H1 (cell line): ENCODE measurements around the gene STARD13. TPM values are rescaled to one million over a fixed set of nuclear protein-coding genes. Genes with fewer than 3 reads are reported as not detected.

Experiments
- BACH1 ChIP-seq: IDR thresholded peaks from 2 replicates; pipeline ENCODE4 v1.6.1; 2012; ENCODE audit warnings: low read length, improper control_type of control experiment
- JUND ChIP-seq: IDR thresholded peaks from 2 replicates; pipeline ENCODE4 v1.6.1; 2011; ENCODE audit warnings: mild to moderate bottlenecking, improper control_type of control experiment, low read length
- MAFK ChIP-seq: IDR thresholded peaks from 2 replicates; pipeline ENCODE4 v1.6.1; 2012; ENCODE audit warnings: low read depth, mild to moderate bottlenecking, improper control_type of control experiment, low read length
- SRF ChIP-seq: IDR thresholded peaks from 2 replicates; pipeline ENCODE4 v1.6.1; 2011; ENCODE audit warnings: mild to moderate bottlenecking, low read depth, low read length, moderate library complexity
- polyA plus RNA-seq, 7 experiments: library from polyadenylated mRNA; depleted of rRNA in 3 of 7; stranded (reverse) in 5 of 7; unstranded in 2 of 7; fragments of >200 nt in 5 of 7; fragments of 200-250 nt in 2 of 7; gene quantifications; 1 replicate in 5 of 7; 2 replicates in 1 of 7; 4 replicates in 1 of 7; pipeline versions ENCODE4 v1.2.1 to v1.2.3, GENCODE V29; 2011 to 2013; ENCODE audit warnings: missing spikeins in 2 of 7, mixed read lengths in 2 of 7
- total RNA-seq: library from RNA; stranded (reverse); fragmentation: NEBNext Ultra II Directional; extraction: Animal tissue kit (Norgen Biotek cat#: 25700); gene quantifications from 2 replicates; pipeline ENCODE4 v1.2.1, GENCODE V29; 2021
- TF ChIP-seq, protein P1 (sequence below): fragments of 300-600 bp; sonication (generic); IDR thresholded peaks from 2 replicates; pipeline ENCODE4 v1.7.1; 2012; ENCODE audit warnings: low read length, moderate library complexity, mild to moderate bottlenecking, inconsistent platforms; ENCODE audit not compliant: insufficient replicate concordance
- TF ChIP-seq, protein P2 (sequence below): IDR thresholded peaks from 2 replicates; pipeline ENCODE4 v1.6.1; 2012; ENCODE audit warnings: inconsistent platforms

The STARD13 gene
- total and polyA plus RNA-seq, 2 of the 8 experiments (the other 6 are each of a cell fraction or from before 2014, with no cell fraction given): 0.82 to 2.9 TPM

GRCh38 chr13:33186861-33187291 lies 98.7 kb downstream of the STARD13 start (continued):
- TF ChIP-seq, protein P1, sequence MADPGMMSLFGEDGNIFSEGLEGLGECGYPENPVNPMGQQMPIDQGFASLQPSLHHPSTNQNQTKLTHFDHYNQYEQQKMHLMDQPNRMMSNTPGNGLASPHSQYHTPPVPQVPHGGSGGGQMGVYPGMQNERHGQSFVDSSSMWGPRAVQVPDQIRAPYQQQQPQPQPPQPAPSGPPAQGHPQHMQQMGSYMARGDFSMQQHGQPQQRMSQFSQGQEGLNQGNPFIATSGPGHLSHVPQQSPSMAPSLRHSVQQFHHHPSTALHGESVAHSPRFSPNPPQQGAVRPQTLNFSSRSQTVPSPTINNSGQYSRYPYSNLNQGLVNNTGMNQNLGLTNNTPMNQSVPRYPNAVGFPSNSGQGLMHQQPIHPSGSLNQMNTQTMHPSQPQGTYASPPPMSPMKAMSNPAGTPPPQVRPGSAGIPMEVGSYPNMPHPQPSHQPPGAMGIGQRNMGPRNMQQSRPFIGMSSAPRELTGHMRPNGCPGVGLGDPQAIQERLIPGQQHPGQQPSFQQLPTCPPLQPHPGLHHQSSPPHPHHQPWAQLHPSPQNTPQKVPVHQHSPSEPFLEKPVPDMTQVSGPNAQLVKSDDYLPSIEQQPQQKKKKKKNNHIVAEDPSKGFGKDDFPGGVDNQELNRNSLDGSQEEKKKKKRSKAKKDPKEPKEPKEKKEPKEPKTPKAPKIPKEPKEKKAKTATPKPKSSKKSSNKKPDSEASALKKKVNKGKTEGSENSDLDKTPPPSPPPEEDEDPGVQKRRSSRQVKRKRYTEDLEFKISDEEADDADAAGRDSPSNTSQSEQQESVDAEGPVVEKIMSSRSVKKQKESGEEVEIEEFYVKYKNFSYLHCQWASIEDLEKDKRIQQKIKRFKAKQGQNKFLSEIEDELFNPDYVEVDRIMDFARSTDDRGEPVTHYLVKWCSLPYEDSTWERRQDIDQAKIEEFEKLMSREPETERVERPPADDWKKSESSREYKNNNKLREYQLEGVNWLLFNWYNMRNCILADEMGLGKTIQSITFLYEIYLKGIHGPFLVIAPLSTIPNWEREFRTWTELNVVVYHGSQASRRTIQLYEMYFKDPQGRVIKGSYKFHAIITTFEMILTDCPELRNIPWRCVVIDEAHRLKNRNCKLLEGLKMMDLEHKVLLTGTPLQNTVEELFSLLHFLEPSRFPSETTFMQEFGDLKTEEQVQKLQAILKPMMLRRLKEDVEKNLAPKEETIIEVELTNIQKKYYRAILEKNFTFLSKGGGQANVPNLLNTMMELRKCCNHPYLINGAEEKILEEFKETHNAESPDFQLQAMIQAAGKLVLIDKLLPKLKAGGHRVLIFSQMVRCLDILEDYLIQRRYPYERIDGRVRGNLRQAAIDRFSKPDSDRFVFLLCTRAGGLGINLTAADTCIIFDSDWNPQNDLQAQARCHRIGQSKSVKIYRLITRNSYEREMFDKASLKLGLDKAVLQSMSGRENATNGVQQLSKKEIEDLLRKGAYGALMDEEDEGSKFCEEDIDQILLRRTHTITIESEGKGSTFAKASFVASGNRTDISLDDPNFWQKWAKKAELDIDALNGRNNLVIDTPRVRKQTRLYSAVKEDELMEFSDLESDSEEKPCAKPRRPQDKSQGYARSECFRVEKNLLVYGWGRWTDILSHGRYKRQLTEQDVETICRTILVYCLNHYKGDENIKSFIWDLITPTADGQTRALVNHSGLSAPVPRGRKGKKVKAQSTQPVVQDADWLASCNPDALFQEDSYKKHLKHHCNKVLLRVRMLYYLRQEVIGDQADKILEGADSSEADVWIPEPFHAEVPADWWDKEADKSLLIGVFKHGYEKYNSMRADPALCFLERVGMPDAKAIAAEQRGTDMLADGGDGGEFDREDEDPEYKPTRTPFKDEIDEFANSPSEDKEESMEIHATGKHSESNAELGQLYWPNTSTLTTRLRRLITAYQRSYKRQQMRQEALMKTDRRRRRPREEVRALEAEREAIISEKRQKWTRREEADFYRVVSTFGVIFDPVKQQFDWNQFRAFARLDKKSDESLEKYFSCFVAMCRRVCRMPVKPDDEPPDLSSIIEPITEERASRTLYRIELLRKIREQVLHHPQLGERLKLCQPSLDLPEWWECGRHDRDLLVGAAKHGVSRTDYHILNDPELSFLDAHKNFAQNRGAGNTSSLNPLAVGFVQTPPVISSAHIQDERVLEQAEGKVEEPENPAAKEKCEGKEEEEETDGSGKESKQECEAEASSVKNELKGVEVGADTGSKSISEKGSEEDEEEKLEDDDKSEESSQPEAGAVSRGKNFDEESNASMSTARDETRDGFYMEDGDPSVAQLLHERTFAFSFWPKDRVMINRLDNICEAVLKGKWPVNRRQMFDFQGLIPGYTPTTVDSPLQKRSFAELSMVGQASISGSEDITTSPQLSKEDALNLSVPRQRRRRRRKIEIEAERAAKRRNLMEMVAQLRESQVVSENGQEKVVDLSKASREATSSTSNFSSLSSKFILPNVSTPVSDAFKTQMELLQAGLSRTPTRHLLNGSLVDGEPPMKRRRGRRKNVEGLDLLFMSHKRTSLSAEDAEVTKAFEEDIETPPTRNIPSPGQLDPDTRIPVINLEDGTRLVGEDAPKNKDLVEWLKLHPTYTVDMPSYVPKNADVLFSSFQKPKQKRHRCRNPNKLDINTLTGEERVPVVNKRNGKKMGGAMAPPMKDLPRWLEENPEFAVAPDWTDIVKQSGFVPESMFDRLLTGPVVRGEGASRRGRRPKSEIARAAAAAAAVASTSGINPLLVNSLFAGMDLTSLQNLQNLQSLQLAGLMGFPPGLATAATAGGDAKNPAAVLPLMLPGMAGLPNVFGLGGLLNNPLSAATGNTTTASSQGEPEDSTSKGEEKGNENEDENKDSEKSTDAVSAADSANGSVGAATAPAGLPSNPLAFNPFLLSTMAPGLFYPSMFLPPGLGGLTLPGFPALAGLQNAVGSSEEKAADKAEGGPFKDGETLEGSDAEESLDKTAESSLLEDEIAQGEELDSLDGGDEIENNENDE: no peak
- no peak for TF ChIP-seq JUND
- TF ChIP-seq, protein P2, sequence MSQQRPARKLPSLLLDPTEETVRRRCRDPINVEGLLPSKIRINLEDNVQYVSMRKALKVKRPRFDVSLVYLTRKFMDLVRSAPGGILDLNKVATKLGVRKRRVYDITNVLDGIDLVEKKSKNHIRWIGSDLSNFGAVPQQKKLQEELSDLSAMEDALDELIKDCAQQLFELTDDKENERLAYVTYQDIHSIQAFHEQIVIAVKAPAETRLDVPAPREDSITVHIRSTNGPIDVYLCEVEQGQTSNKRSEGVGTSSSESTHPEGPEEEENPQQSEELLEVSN: no peak
- no peak for TF ChIP-seq BACH1
- no peak for TF ChIP-seq MAFK
- no peak for TF ChIP-seq SRF
